Measurements from ENCODE around the gene UGT2A2.
"Not testable (repeated sequence)": the region's sequence is repeated elsewhere in the genome, so short reads cannot be mapped to it uniquely, and the experiment has no call there.

UGT2A2 gene

DNA sequence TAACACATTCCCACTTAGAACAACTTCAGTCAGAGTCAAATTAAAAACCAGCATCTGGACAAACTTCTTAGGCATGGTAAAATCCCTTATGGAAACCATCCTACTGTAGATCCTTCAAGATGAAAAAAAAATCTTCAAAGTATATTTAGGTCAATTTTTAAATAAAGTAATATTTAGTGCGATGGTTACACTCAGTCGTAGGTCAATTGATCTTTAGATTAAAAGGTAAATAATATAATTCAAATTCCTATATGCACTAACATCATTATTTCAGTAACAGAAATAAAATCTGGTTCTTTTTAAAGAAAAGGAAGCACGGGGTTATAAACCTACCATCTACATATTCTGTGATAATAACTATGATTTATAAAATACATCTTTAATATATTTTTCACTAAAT is at the start of gene UGT2A2:
Gene UGT2A2 (minus strand): TSS at position 101 of the 400 bp plus-strand sequence. CDS start 2 bp downstream, at position 99.
- no peak for DNase-seq

DNA sequence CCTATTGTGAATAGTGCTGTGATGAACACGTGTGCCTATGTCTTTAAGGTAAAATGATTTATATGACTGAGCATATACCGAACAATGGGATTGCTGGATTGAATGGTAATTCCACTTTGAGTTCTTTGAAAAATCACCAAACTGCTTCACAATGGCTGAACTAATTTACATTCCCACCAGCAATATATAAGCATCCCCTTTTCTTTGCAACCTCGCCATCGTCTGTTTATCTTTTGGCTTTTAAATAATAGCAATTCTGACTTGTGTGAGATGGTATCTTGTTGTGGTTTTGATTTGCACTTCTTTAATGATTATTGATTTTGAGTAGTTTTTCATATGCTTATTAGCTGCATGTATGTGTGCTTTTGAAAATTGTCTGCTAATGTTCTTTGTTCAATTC is 45.4 kb upstream of the UGT2A2 start:
- no peak for DNase-seq

DNA sequence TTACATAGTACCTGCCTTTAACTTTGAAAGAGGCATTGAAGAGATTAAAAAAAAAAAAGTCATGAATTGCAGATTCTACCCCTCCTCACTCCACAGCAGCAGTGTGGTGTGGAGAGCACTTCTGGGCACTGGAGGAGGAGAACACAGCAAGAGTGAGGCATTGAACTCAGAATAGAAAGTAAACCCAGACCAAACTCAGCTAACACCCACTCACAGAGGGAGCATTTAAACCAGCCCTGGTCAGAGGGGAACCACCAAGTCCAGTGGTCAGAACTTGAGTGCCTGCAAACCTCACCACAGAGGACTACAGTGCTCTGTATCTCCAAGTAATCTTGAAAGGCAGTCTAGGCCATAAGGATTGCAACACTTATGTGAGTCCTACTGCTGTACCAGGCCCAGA is 29.2 kb upstream of the UGT2A2 start:
- DNase-seq, result no peak

DNA sequence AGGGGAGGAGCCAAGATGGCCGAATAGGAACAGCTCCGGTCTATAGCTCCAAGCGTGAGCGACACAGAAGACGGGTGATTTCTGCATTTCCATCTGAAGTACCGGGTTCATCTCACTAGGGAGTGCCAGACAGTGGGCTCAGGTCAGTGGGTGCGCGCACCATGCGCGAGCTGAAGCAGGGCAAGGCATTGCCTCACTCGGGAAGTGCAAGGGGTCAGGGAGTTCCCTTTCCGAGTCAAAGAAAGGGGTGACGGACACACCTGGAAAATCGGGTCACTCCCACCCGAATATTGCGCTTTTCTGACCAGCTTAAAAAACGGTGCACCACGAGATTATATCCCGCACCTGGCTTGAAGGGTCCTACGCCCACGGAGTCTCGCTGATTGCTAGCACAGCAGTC is 24.6 kb upstream of the UGT2A2 start:
- DNase-seq, result not testable (repeated sequence)

DNA sequence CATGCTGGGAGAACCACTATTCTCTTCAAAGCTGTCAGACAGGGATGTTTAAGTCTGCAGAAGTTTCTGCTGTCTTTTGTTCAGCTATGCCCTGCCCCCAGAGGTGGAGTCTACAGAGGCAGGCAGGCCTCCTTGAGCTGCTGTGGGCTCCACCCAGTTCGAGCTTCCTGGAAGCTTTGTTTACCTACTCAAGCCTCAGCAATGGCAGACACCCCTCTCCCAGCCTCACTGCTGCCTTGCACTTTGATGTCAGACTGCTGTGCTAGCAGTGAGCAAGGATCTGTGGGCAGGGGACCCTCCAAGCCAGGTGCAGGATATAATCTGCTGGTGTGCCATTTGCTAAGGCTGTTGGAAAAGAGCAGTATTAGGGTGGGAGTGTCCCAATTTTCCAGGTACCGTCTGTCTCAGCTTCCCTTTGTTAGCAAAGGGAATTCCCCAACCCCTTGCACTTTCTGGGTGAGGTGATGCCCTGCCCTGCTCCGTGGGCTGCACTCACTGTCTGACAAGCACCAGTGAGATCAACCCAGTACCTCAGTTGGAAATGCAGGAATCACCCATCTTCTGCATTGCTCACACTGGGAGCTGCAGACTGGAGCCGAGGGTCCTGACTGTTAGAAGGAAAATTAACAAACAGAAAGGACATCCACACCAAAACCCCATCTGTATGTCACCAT is 21.8 kb upstream of the UGT2A2 start:
- DNase-seq, result not testable (repeated sequence)

DNA sequence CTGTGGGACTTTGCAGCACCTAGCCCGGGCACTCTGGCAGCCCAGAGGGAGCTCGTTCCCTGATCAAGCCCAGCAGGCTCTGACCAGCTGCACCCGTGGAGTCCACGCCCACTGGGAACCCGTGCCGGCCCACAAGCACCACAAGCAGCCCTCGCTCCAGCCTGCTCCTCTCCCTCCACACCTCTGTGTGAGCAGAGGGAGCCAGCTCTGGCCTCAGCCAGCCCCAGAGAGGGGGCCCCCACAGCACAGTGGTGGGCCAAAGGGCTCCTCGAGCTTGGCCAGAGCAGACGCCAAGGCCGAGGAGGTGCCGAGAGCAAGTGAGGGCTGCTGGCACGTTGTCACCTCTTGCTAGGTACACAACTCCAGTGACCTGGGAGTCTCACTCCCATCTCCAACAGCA is 18.7 kb upstream of the UGT2A2 start:
- DNase-seq, result no peak

DNA sequence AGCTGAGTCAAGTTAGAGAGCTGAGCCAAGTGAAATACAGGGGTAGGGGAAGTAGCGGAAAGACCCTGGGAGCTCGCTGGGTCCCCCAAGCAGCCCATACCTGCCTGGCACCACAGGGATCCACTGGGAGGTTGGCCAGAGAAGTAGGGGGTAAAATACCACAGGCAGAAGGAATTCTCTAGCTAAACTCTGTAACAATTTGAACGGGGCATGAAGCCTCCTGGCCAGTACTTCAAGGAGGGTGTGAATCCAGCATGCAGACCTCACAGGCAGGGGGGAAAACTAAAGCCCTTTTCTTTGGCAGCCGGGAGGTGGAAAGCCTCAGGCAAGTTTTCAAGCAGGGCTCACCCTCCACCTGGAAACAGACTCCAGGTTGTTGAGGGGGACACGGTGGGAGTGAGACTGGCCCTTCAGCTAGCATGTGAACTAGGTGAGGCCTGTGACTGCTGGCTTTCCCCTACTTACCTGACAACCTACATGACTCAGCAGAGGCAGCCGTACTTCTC is 17.3 kb upstream of the UGT2A2 start:
- no peak for DNase-seq

DNA sequence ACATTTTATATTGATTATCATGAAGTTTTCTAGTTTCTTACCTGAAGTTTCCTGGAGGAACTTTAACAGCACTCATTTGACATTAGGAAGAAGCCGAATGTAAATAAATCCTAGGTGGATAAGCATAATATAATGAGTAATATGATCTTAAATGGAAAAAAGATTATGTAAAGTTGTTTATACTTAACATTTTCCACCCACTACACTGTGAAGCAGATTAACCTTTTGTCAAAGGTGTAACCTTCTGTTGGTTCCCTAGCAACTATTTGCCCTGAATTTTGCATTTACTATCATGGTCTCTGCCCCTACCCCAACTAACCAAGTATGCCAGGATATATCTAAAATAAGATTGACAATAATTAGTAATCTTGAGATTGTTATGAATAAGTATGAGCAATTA is 13.7 kb upstream of the UGT2A2 start, which contains the start of gene UGT2A1:
Gene UGT2A1 (minus strand): TSS at position 101 of the 400 bp plus-strand sequence. CDS start 5,603 bp downstream, outside the sequence.
- DNase-seq, result no peak

DNA sequence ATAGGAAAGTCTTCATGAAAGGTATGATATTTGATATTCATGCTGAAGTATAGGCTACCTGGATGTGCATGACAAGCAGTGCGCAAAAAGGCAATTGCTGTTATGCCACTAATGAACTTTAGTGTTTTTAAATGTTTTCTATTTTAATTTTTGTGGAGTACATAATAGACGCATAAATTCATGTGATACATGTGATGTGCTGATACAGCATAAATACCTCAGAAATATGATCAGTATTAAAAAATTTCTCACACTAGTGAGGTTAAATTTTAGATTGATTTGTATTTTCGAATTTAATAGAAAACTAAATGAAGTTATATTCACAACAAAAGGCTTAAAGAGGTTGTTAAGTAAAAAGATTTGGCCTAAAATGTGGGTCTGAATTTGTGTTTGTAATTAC is 11.4 kb upstream of the UGT2A2 start:
- no peak for DNase-seq

DNA sequence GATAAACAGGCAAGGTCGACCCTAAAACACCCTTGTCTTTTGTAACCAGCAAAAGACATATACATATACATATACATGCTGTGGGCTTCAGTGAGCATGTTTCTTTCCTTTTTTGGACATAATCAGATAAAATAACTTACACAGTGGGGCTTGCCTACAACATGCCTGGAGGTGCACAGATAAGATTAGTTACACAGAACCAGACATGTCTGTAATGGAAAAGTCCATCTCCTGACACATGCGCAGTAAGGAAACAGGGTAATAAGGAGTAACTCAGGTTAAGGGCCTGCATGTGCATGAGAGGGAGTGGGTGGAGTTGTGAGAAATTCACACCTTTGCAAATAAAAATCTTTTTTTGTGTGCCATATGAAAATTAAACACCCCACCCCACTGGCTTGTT is 10.2 kb upstream of the UGT2A2 start:
- no peak for DNase-seq

DNA sequence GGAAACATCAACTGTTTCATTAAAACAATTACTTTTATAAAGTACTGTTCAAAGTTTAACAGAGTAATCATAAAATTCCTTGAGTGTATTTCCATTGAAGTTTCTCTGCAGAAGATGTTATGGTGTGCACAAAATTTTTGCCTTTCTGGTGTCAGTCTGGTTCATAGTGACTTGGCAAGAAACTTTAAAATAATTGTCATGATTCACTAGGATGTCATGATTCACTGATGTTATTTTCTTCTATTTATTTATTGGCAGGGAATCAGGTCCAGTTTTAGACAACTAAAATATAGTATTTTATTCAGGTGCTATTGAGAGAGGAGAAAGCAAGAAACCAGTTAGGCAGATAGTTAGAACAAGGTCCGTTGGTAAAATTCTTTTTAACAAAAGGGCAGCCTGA is 9.8 kb upstream of the UGT2A2 start:
- DNase-seq, result no peak

DNA sequence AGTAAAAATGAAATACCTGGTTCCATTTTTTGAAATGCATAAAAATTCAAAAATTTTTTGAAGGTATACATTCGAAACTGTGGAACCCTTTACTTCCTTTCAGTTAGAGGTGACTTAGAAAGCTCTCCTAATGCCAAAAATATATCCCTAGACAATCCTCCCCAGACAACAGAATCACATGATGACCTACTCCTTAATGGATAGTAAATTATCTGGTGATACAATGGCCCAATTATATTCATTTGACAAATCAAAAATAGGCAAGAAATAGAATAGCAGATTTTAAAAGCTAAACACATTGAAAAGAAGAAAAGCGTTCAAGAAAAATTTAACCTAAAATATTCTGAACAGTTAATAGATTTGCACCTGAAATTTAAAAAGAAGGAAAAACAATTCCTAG is 3.5 kb upstream of the UGT2A2 start:
- DNase-seq, result no peak

DNA sequence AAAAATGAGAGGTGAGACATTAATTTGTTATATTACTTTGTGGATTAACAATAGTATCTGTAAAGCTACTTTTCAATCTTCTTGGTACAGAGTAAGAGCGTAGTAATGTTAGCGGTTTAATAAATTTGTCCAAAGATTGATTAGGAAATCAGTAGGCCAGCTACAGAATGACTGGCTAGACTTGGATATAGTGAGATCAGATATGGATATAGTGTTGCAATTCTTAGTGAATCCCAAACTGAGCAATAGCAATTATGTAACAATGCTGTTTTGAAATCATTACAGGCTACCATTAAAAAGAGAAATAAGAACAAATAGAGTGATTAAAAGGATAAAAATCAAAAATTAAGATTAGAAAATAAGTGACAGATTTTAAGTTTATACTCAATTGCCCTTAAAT is 847 bp upstream of the UGT2A2 start:
- no peak for DNase-seq

DNA sequence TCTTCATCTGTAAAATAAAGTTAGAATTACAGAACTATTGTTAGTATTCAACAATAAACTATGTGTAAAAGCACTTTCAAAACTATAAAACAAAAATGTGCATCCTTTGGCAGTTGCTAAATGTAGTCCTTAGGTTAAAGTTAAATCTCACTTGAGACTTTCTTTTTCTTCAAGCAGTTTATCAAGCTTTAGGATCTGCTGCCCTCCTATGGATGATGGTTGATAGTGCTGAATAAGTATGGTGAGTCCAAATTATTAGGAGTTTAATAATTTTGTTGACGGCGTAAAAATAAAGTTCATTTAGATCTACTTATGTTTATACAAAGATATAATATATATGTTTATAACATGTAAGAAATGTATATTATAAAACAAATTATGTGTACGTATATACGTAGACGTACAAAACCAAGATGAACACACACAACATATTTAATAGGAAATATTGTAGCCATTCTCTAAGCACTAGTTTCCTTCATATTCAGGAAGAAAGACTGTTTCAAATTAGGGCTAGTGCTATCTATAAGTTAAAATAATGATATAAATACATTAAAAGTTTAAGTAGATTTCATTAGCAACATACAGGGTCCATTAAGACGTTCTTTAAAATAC is 22.3 kb downstream of the UGT2A2 start:
- no peak for DNase-seq

DNA sequence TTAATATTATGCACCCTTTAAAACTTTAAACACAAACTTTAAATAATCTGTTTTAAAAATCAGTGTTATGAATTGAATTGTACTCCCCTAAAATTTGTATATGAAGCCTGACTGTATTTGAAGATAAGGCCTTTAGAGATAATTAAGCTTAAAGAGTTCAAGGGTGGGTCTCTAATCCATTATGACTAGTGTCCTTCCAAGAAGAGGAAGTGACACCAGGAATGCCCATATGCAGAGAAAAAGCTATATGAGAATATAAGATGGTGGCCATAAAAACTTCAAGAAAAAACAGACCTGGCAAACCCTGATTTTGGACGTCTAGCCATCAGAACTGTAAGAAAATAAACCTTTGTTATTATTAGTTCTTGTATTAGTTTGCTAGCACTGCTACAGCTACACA is 29.0 kb downstream of the UGT2A2 start:
- DNase-seq, result no peak

DNA sequence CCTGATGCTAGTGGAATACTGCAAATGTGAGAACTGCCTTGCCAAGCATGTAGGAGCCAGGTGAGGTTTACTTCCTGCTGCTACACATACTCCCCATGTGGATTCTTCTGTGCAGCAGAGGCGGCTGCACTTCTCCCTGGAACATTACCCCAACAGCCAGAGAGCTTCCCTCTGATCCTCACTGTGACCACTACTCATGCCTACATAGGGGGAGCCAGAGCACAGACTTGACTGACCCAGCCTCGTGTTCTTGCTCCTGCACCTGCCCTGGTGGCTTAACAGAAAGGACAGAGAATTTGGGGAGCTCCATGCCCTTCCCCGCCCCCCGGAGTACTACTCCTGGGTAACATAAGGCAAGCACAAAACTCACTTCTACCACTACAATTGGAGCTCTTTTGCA is 38.4 kb downstream of the UGT2A2 start:
- no peak for DNase-seq

DNA sequence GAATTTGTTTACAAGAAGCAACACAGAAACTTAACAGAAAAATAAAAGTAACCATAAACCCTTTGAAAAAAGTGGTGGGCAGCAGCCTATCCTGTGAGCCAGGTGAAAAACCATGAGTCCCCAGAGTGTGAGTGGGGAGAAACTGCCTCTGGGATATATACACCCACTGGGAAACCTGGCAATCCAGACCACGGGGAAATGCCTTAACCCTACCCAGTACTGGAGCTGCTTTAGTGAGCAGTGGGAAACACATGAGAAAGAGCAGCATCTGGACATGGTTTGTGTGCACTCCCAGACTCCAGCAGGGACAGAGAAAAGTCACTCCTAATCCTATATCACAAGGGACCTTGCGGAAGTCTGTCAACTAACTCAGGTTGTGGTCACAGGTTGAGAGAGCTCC is 39.4 kb downstream of the UGT2A2 start:
- DNase-seq, result no peak

DNA sequence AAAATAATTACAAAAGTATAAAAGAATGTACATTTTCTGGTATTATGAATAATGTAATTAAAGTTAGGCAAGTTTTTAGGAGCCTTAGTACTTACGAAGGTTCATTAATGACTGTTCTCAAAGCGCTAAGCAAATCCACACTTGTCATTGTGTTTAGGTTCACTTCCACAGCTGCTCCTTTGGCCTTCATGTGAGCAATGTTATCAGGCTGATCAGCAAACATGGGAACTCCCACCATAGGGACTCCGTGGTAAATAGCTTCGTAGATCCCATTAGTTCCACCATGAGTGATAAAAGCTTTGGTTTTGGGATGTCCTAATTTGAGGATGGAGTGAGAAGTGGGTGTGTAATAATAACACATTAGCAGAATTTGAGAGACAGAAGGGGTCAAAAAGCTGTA is 45.1 kb downstream of the UGT2A2 start:
- DNase-seq, result no peak

DNA sequence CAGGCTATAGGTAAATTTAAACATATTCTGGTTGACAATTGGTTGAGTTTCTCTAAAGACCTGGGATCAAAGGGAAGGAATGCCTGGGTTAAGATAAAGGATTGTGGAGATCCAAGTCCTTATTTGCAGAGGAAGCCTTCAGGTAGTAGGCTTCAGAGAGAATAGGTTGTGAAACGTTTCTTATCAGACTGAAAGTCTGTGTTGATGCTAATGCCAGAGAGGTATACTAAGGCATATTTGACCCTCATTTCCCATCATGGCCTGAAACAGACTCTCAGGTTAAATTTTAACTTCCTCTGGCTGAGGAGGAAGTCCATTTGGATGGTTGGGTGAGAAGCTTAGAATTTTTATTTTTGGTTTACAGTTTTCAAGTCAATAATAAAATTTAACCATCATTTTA is 48.1 kb downstream of the UGT2A2 start:
- no peak for DNase-seq

DNA sequence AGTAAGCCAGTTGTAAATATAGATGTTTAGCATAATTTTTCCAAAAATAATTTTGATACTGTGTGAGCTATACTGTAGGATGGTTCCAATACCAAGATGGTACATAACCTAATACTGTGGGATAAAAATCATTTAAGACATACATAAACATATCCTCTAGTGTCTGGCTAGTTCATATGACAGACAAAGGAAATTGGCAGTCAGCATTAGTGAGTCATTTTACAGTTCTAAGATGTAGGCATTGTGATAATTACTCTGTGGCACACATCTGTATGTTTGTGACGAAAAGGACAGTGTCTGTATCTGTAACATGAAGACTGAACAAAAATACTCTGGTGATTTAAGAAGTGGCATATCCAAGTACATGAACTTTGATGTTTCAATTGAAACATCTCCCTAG is 49.6 kb downstream of the UGT2A2 start:
- DNase-seq, result no peak

DNA sequence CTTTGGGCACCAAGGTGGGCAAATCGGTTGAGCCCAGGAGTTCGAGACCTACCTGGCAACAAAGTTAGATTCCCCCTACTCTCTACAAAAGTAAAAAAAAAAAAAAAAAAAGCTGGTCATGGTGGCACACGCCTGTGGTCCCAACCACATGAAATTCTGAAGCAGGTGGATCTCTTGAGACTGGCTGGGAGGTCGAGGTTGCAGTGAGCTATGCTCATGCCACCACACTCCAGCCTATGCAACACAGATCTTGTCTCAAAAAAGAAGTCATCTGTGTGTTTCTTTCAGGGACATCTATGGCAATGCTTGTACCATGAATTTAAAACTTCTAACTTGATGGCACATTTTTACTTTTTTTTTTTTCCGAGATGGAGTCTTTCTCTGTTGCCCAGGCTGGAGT is 55.3 kb downstream of the UGT2A2 start:
- DNase-seq, result no peak

DNA sequence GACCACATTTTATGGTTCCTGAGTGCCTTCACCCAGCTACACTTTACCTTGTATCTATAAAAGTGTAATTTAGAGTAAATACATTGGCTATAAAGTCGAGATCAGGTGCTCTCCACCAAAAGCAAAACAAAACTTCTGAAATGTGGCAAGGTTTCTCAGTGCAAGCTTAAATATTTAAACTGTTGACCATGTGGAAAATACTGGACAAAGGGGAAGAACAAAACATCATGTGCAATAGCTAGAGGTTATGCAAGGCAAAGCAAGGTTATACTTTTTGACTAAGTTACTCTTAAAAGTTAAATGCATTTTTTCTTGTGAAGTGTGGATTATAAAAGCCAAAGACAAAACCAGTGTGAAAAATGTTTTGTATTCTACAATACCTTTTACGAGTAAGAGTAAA is 55.9 kb downstream of the UGT2A2 start:
- DNase-seq, result no peak

DNA sequence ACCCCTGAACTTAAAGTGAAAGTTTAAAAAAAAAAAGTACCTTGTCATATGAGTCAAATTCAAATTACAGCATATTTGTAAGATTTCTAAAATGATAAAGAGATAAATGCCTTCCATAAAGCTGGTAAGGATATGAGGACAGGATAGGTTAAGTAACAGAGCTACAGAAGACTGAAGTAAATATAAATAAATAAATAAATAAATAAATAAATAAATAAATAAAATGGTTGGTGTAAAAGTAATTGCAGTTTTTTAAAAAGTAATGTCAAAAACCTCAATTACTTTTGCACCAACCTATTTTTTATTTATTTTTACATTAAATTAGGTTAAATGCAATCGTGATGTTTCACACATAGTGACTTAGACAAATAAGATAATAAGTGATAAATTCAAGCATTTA is 62.2 kb downstream of the UGT2A2 start:
- DNase-seq, result no peak

DNA sequence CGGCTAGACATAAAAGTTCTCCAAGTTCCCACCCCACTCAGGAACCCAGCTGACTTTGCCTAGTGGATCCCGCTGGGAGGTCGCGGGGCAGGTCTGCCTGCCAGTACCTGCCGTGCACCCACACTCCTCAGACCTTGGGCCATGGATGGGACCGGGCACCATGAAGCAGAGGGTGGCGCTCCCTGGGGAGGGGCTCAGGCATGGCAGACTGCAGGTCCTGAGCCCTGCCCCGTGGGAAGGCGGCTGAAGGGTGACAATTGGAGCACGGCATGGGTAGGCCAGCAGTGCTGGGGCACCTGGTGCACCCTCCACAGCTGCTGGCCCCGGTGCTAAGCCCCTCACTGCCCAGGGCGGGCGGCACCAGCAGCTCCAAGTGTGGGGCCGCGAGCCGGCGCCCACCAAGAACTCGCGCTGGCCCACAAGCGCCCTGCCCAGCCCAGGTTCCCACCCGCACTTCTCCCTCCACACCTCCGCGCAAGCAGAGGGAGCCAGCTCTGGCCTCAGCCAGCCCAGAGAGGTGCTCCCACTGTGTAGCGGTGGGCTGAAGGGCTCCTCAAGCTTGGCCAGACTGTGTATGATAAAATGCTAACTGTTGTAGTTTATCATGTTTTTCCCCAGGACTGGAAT is 63.1 kb downstream of the UGT2A2 start:
- DNase-seq, result no peak

Data from NCI-H187 treated with DMSO at 0.1 percent for 48 hours (cell line).